Pancreas (tissue), 10 donors: ENCODE results near the gene ARHGAP26. TPM values are rescaled to one million over a fixed set of nuclear protein-coding genes. Genes with fewer than 3 reads are reported as not detected.

Experiments used
- ATAC-seq, 4 donors: fragments of 200-7000 bp; cut with Tn5 transposase; one replicate each; pipeline versions ENCODE4 v1.8.0 to v1.9.1; 2020; ENCODE audit warnings: mild to moderate bottlenecking in 4 of 4, moderate library complexity in 4 of 4
- DNase-seq, 6 donors: peaks; one replicate each; pipeline ENCODE4 v3.0.0-alpha.2; 2020
- FAIRE-seq: peaks from 2 replicates; lab custom pipeline; 2012; peaks lifted over from hg19 to GRCh38; lab: Jason Lieb, UNC
- H3K27ac ChIP-seq, 4 donors: fragments of 200-600 bp; sonication (generic); 1 replicate in 3 of 4; 2 replicates in 1 of 4; pipeline versions ENCODE4 v1.5.0 to v1.8.0; 2020
- H3K27me3 ChIP-seq, 4 donors: fragments of 200-600 bp; one replicate each; pipeline ENCODE4 v1.8.0; 2021
- H3K36me3 ChIP-seq, 3 donors: fragments of 200-600 bp; sonication (generic) in 1 of 3; one replicate each; pipeline versions ENCODE4 v1.5.0 to v1.8.0; 2020 to 2021
- H3K4me1 ChIP-seq, 3 donors: fragments of 200-600 bp; one replicate each; pipeline ENCODE4 v1.8.0; 2021
- H3K4me3 ChIP-seq, 4 donors: fragments of 200-600 bp; sonication (generic) in 2 of 4; one replicate each; pipeline versions ENCODE4 v1.5.0 to v1.8.0; 2020 to 2021
- H3K9me3 ChIP-seq, 4 donors: fragments of 200-600 bp; one replicate each; pipeline ENCODE4 v1.8.0; 2021
- CTCF ChIP-seq, 4 donors: fragments of 200-600 bp; sonication (generic) in 3 of 4; IDR thresholded peaks; one replicate each; pipeline versions ENCODE4 v1.5.0 to v1.8.0; 2021; ENCODE audit warnings: antibody characterized with exemption in 4 of 4
- WGBS, 2 donors: extraction: QIAGEN DNeasy Blood & Tissue Kit; methylation state at CpG; one replicate each; pipeline ENCODE4 v1.1.7; 2013; 5-methylcytosine and 5-hydroxymethylcytosine counted together
- intact Hi-C, 3 donors: fragments of 100-400 bp; cut with DNase I; formaldehyde crosslinking; loops; one replicate each; pipeline versions ENCODE4 v1.11.1 to v1.14.2; 2022
- polyA plus RNA-seq, 2 donors: library from polyadenylated mRNA; stranded (reverse); fragments of 200-250 nt; gene quantifications; one replicate each; pipeline ENCODE4 v1.2.3, GENCODE V29; 2013
- total RNA-seq, 6 donors: library from RNA; stranded (reverse); fragmentation: NEBNext Ultra II Directional in 4 of 6; extraction: Animal tissue kit (Norgen Biotek cat#: 25700) in 4 of 6; gene quantifications; one replicate each; pipeline versions ENCODE4 v1.2.1 to v1.2.4, GENCODE V29; 2021 to 2023
- donor health status: healthy with polysubstance abuse.
- donor health status: DM: no; HTN: no; CAD: no; lungs with moderate emphysema.
- donor health status: DM: no; HTN: no; CAD: no.
- donor health status: control.
- donor health status: control.
- donor health status: Bipolar disorder and iron deficiency.
- donor health status: DM: yes; HTN: yes; CAD: no.
- donor health status: DM: no; HTN: no; CAD: no.
- donor health status: DM: no; HTN: no; CAD: no.
- donor health status: DM: yes; HTN: yes; CAD: no.

The ARHGAP26 gene
- total and polyA plus RNA-seq, 8 donors, result 3.0 to 28.1 (median 10.3) TPM

DNA sequence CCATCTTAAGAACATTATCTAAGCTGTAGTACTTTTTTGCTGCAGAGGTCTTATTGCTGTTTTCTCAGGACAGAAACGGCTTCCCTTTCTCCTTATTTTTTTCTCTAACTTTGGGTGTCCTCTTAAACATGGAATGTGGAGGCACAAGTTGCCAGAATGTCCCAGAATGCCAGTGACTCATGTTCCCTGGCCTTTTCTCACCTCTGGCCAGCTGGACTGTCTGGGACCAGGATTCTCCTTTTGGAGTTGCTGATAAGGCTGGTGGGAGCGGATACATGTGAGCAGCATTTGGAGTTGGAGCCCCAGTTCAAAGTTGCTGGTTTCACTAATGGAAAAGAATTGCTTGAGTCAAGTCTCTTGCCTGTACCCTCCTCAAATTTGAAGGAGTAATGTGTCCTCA is 112.8 kb downstream of the ARHGAP26 start:
- no peaks in the 10 kb centered on the region for H3K36me3 ChIP-seq
- no peak for TF ChIP-seq CTCF (IDR thresholded peaks at IDR 0.05)
- no peak overlapping the region for H3K4me3 ChIP-seq
- no peak for FAIRE-seq
- no peak overlapping the region for H3K27ac ChIP-seq
- H3K9me3 ChIP-seq, result no peaks in the 10 kb centered on the region
- no peaks in the 10 kb centered on the region for H3K27me3 ChIP-seq
- WGBS, 2 donors, result 60 to 61% methylated on average over 2 of the region's 2 CpGs
- intact Hi-C loops, result loop anchor here in 2 of 3 donors (5.0 kb wide), 1 partner anchor 166 kb away; no protein-coding TSS in a partner anchor
- ATAC-seq, result peak in 1 of 4 donors; percentile 13
- DNase-seq, result no peak
- peaks cover 0 to 9% (median 0%) of the 10 kb centered on the region in 3 donors for H3K4me1 ChIP-seq

GRCh38 chr5:142883438-142883837 is 113.3 kb downstream of the ARHGAP26 start:
- Histone ChIP-seq H3K9me3 (no peaks in the 10 kb centered on the region), H3K27me3 (no peaks in the 10 kb centered on the region), H3K27ac (no peak overlapping the region), H3K36me3 (no peaks in the 10 kb centered on the region), H3K4me1 (peaks cover 0 to 5% (median 0%) of the 10 kb centered on the region in 3 donors), H3K4me3 (no peak overlapping the region)
- no peak for FAIRE-seq
- 80 to 93% methylated on average over 4 of the region's 4 CpGs for WGBS, 2 donors
- no peak for DNase-seq
- intact Hi-C loops, result loop anchor here in 2 of 3 donors (5.0 kb wide), 1 partner anchor 166 kb away; no protein-coding TSS in a partner anchor
- TF ChIP-seq CTCF (IDR thresholded peaks at IDR 0.05), result no peak
- ATAC-seq, result no peak

DNA sequence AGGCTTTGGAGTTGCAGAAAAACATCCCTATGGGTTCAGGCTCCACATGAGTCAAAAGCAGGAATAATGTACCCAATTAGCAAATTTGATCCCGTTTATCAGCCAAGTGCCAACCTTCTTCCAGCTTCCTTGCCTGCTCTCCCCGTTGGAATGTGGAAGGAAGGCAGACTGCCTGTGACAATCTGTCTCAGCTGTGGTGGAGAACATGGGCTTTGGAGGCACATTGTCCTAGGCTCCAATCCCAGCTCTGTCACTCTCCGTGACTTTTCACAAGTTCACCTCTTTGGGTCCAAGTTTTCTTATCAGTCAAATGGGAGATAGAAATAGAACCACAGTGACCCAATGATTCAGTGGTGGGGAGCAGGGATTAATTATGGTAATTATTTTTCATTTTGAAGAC is 113.9 kb downstream of the ARHGAP26 start:
- intact Hi-C loops, result loop anchor here in 2 of 3 donors (5.0 kb wide), 1 partner anchor 167 kb away; no protein-coding TSS in a partner anchor
- H3K9me3 ChIP-seq, result no peaks in the 10 kb centered on the region

DNA sequence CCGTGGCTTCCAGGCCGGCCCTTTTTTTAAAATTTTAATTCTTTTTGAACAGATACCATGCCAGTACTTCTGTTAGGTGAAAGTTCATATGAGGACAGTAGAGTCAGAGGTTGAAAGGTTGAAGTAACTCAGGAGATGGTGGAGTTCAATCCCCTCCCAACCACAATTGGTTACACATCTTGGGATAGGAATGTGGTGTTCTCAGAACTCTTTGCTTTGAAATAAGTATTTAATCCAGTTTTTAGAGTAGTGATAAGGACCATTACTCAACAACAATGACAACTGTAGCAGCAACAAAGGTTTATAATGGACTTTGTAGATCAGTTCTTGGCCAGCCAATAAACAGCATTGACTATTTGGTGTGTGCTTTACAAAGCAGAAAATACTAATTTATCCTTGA is 116.0 kb downstream of the ARHGAP26 start:
- 73 to 75% methylated on average over 2 of the region's 2 CpGs for WGBS, 2 donors
- H3K9me3 ChIP-seq, result no peaks in the 10 kb centered on the region
- H3K4me1 ChIP-seq, result no peaks in the 10 kb centered on the region
- TF ChIP-seq CTCF (IDR thresholded peaks at IDR 0.05), result no peak
- H3K27ac ChIP-seq, result no peak overlapping the region
- FAIRE-seq, result no peak
- no peak overlapping the region for H3K4me3 ChIP-seq
- H3K27me3 ChIP-seq, result no peaks in the 10 kb centered on the region
- ATAC-seq, result no peak
- no peaks in the 10 kb centered on the region for H3K36me3 ChIP-seq
- DNase-seq, result no peak
- intact Hi-C loops, result no loop called here

More for the DNA sequence above, 113.9 kb downstream of the ARHGAP26 start:
- Histone ChIP-seq H3K4me1 (no peaks in the 10 kb centered on the region), H3K4me3 (no peak overlapping the region), H3K36me3 (no peaks in the 10 kb centered on the region), H3K27me3 (no peaks in the 10 kb centered on the region), H3K27ac (no peak overlapping the region)
- DNase-seq (no peak), FAIRE-seq (no peak), ATAC-seq (no peak)
- TF ChIP-seq CTCF (IDR thresholded peaks at IDR 0.05), result no peak
- 54 to 63% methylated on average over 3 of the region's 3 CpGs for WGBS, 2 donors

DNA sequence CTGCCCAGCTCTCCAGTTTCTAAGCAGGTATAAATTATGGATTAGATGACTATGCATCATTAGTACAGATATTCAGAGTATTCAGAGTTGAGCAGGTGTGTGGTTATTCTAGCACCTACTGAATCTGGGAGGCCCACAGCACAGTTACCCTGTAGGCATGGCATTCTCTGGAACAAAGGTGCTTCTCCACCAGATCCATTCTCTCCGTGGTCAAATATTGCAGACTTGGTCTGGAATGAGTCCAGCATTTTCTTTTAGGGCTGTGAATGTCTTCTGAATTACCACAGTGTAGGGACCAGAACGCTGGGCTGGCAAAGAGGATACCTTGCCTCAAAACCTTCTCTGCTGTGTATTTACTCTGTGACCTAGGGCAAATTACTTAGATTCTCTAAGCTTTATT is 116.8 kb downstream of the ARHGAP26 start:
- no peaks in the 10 kb centered on the region for H3K4me1 ChIP-seq
- H3K27ac ChIP-seq, result no peak overlapping the region
- H3K9me3 ChIP-seq, result no peaks in the 10 kb centered on the region
- TF ChIP-seq CTCF (IDR thresholded peaks at IDR 0.05), result no peak
- no peaks in the 10 kb centered on the region for H3K27me3 ChIP-seq
- H3K36me3 ChIP-seq, result no peaks in the 10 kb centered on the region
- no peak for DNase-seq
- no peak for FAIRE-seq
- ATAC-seq, result no peak
- WGBS, 2 donors, result 54 to 62% methylated on average over 2 of the region's 2 CpGs
- intact Hi-C loops, result no loop called here
- no peak overlapping the region for H3K4me3 ChIP-seq
